Uterine smooth muscle cell (primary cell): ENCODE data around the gene CASQ2. TPM values are rescaled to one million over a fixed set of nuclear protein-coding genes. Genes with fewer than 3 reads are reported as not detected.

ENCODE experiments used
- total RNA-seq: library from RNA; depleted of rRNA; stranded (reverse); fragments of >200 nt; gene quantifications from 2 replicates; pipeline ENCODE4 v1.2.3, GENCODE V29; 2014

Gene CASQ2
- total RNA-seq, result not detected in 2 replicates

GRCh38 chr1:115768549-115768948 lies at the start of gene CASQ2:
Gene CASQ2 (minus strand): TSS chr1:115768714. CDS start chr1:115768541, 173 bp downstream.

Other genes with a start within 250 kb of the CASQ2 start
- 8.2 and 11.4 TPM in 2 replicates for gene VANGL1, start 126.7 kb downstream of the CASQ2 start, total RNA-seq
- not detected in 2 replicates for gene NHLH2, start 72.4 kb upstream of the CASQ2 start, total RNA-seq
- gene SLC22A15, start 207.8 kb upstream of the CASQ2 start, total RNA-seq, result 8.2 and 20.7 TPM in 2 replicates